NCI-H510A (cell line): ENCODE results near the gene THOP1.

Experiments
- DNase-seq: peaks from one replicate; lab custom pipeline; 2025; lab: John Stamatoyannopoulos, UW

Gene THOP1

GRCh38 chr19:2762783-2763496, 22.4 kb upstream of the THOP1 start:
- DNase-seq: no peak

- no peak for DNase-seq
Measured at GRCh38 chr19:2763687-2764086, 21.6 kb upstream of the THOP1 start.

DNA sequence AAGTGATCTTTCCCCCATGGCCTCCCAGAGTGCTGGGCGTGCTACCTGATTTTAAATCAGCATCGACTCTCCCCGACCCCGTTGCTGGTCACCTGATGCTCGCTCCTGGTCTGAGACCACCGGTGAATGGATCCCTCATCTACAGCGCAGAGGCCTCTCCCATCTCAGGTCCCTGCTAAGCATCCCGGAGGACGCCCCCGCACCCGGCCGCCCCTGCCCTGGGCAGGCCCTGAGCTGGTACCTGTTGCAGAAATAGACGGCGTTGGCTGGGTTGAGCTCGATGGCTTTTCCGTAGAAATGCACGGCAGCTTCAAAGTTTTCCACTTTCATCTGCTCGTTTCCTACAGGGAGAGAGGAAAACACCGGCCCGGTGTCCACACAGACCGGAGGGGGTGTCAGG, 20.4 kb upstream of the THOP1 start:
- DNase-seq: no peak

GRCh38 chr19:2765376-2765775, 19.9 kb upstream of the THOP1 start:
- DNase-seq: no peak

DNA sequence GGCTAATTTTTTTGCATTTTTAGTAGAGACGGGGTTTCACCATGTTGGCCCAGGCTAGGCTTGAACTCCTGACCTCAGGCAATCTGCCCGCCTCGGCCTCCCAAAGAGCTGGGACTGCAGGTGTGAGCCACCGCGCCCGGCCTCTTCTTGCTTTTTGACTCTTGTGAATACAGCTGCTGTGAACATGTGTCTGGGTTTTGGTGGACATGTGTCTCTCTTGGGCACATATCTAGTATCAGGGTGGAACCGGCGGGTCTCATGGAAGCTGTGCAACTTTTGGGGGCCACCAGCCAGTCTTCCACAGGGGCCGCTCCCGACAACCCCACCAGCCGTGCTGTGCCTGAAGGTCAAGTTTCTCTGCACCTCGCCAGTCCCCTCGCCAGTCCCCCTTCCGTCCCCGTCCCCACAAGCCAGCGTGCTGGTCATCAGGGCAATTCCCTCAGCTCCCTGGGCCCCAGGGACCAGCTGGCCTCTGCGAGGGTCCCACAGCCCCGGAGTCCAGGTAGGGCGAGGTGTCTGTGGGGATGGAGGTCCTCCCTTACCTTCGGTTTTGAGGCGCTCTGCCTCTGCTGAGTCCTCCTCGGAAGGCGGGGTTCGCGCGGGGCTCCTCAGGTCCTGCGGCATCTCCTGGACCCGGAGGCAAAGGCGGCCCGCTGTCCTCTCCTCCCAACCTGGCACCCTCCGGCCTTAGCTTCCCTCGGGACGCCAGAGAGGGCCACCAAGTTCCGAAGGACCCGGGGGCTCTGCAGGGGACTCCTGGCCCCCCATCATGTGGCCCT, 18.5 kb upstream of the THOP1 start:
- no peak for DNase-seq

DNA sequence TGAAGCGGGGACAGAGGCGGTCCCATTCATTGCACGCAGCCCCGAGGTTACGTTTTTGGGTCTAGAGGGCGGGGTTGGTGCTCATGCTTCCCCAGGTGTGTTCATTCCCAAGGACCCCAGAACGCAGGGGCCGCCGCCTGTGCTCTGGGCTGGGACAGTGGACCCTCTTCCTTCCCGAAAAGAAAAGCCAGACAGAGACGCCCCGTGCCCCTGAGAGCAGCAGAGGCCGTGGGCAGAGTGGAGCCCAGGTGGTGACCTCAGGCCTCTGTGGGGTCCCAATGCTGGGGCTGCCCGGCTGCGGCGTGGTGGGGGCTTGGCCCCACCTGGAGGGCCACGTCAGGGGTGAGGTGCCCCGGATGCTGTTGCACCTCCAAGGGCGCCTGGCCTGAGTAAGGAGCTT, 17.6 kb upstream of the THOP1 start:
- DNase-seq: no peak

GRCh38 chr19:2768365-2769132, 16.8 kb upstream of the THOP1 start:
- no peak for DNase-seq

DNA sequence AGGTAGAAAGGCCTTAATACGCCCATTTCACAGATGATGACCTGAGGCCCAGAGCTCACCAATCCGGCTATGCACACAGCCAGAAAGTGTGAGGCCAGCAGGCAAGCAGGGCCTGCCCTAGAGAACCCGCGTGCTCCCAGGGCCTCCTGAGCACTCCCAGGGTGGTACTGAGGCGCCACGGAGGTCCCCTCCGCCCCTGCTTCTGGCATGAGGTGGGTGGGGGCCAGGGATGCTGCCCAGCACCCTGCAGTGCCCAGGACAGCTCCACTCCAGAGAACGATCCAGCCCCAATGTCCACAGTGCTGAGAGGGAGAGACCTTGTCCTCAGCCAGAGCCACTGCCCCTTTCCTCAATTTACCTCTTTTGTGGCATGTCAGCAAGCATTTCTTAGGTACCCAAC, 16.1 kb upstream of the THOP1 start:
- DNase-seq: no peak

- DNase-seq: no peak
Measured at GRCh38 chr19:2770055-2771013, 15.0 kb upstream of the THOP1 start.

- no peak for DNase-seq
Measured at GRCh38 chr19:2771786-2772674, 13.3 kb upstream of the THOP1 start.

GRCh38 chr19:2774083-2774679, 11.1 kb upstream of the THOP1 start:
- no peak for DNase-seq

- DNase-seq: no peak
Measured at GRCh38 chr19:2774953-2775555, 10.2 kb upstream of the THOP1 start.

DNA sequence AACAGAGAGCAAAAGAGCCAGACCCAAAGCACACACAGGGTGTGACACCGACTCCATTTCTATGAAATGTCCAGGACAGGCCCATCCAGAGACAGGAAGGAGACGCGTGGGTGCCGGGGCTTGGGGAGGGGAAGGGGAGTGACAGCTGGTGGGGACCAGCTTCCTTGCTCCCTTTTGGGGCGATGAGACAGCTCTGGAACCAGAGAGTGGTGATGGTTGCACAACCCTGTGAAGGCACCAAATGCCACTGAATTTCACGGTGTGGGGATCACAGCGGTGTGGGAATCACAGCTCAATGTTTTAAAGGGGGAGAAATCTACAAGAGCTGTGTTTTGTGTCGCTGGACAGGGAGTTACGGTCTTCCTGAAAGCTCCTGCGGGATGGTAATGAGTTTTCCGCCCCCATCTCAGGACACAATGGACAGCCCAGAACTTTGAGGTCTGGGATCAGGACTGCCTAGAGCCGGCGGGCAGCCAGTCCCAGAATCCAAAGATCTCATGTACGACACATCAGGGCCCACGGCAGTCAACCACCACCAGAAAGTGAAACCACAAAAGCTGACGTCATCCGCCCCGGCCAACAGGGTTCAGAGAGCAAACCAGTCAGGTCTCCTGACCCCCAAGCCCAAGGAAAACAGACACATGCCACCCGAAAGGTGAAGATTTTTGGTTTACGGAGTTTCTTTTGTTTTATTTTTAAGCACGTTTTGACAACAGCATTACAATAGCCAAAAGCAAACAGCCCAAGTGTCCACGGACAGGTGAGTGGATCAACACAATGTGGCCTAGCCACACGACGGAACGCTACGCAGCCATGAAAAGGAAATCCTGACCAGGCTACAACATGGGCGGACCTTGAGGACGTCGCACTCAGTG, 9.5 kb upstream of the THOP1 start:
- no peak for DNase-seq

GRCh38 chr19:2777952-2778683, 7.2 kb upstream of the THOP1 start:
- DNase-seq: no peak

DNA sequence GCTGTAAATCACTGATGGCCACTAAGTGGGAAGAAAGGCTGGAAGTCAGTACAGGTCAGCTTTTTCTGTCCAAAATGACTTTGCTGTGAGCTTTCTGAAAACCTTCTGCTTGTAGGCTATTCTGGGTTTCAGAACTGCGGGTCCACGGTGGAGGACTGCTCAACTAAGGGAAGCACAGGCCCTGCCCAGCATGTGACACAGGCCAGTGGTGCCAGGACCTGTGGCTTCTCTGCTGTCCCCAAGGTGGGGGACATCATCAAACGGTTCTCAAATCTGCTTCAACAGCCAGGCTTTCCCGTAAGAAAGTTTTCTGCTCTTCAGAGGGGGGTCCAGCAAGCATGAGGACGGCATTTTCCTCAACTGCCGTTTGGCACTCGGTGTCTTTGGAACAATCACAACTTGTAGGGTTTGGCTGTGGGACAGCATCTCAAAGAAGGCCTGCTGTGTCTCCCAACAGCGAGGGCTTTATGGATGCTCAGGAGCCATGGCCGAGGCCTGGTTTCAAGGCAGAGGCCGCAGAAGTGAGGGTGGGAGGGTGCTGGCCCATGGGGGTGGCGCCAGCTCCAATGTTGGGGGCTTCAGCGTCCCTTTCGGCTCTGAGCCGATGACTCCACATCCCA, 6.1 kb upstream of the THOP1 start:
- DNase-seq: no peak

DNA sequence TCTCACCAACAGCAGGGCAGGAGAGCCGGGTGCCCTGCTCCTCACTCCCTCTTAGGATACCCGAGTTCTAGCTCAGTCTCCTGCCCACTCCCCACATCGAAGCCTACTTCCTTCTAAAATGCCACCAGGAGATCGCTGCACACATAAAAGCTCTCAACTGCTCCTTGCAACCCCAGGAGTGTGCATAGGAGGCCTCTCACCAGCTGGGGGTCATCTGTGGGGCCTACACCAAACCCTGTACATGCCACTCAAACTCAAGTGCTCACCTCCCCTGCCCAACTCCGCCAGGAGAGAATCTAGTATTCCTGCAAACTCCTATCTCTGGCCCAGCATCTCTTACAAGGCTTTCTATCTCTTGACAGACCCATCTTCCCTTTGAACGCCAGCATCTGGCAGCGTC, 5.0 kb upstream of the THOP1 start:
- DNase-seq: no peak

DNA sequence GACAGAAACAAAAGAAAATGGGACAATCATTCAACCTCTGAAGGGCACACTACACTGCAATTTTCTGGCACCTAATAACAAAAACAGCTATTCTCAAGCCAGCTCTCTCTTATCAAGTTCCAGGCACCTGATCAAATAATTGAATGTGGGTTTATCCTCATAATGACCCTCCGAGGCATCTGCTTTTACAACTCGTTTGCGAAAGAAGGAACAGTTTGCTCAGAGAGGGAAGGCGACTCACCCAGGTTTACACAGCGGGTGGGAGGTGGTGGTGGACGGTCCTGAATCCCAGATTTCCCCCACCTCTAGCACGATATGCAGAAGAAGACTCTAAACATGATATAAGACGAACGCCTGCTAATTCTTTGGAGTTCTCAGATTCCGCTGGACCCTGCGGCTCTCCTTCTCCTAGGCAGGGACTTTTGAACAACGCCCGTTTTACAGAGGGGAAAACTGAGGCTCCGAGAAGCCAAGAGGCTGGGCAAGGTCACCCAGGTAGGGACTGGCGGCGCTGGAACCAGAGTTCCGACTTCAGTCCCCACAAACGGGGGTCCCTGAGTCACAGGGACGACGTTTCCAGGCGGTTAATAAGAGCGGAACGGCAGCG, 2.9 kb upstream of the THOP1 start:
- no peak for DNase-seq
